Measurements from ENCODE around the gene GPR15LG.
"Not testable (repeated sequence)": the region's sequence is repeated elsewhere in the genome, so short reads cannot be mapped to it uniquely, and the experiment has no call there.

GRCh38 chr10:84125910-84126784 is 47.5 kb upstream of the GPR15LG start:
- TF ChIP-seq, protein P1, sequence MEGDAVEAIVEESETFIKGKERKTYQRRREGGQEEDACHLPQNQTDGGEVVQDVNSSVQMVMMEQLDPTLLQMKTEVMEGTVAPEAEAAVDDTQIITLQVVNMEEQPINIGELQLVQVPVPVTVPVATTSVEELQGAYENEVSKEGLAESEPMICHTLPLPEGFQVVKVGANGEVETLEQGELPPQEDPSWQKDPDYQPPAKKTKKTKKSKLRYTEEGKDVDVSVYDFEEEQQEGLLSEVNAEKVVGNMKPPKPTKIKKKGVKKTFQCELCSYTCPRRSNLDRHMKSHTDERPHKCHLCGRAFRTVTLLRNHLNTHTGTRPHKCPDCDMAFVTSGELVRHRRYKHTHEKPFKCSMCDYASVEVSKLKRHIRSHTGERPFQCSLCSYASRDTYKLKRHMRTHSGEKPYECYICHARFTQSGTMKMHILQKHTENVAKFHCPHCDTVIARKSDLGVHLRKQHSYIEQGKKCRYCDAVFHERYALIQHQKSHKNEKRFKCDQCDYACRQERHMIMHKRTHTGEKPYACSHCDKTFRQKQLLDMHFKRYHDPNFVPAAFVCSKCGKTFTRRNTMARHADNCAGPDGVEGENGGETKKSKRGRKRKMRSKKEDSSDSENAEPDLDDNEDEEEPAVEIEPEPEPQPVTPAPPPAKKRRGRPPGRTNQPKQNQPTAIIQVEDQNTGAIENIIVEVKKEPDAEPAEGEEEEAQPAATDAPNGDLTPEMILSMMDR (IDR thresholded peaks at IDR 0.05; ENCODE audit: low read depth, low read length): peak; percentile 25
- TF ChIP-seq POLR2A (IDR thresholded peaks at IDR 0.05; ENCODE audit: extremely low read depth, insufficient read length); MAX (IDR thresholded peaks at IDR 0.05; ENCODE audit: low read depth, low read length): not testable (repeated sequence)
